Endothelial cell of umbilical vein (primary cell): ENCODE results near the gene ANKS1A. TPM values are rescaled to one million over a fixed set of nuclear protein-coding genes. Genes with fewer than 3 reads are reported as not detected.

Experiments used
- BruUV-seq: library from RNA; stranded (reverse); fragments of 400-500 nt; replicated peaks from 2 replicates; lab custom pipeline; 2021; lab: Mats Ljungman, UMichigan
- CTCF ChIA-PET: fragments of 300-600, 350-600 bp; sonication (Branson Sonifier 250); formaldehyde crosslinking; loops from one replicate; lab custom pipeline; 2021; ENCODE audit warnings: antibody characterized with exemption, inconsistent platforms; lab: Charles Lee
- POLR2A ChIA-PET: fragments of 300-600, 350-600 bp; sonication (Branson Sonifier 250); formaldehyde crosslinking; loops from one replicate; lab custom pipeline; 2021; ENCODE audit warnings: antibody characterized with exemption, inconsistent platforms; lab: Charles Lee
- DNase-seq: peaks from one replicate; pipeline ENCODE4 v3.0.0-alpha.2; 2011; ENCODE audit warnings: low read depth, low spot score
- FAIRE-seq: peaks from 2 replicates; lab custom pipeline; 2011; peaks lifted over from hg19 to GRCh38; lab: Jason Lieb, UNC
- H2AFZ ChIP-seq: 2 replicates; pipeline ENCODE4 v1.6.0; 2012; ENCODE audit warnings: low read depth, low read length, control low read depth, inconsistent platforms
- H3K27ac ChIP-seq: 2 replicates; pipeline ENCODE4 v1.5.1; 2011; ENCODE audit warnings: low read depth, mild to moderate bottlenecking, control low read depth, low read length, moderate library complexity; ENCODE audit not compliant: insufficient read depth
- H3K27me3 ChIP-seq, 2 experiments: 2 replicates each; pipeline versions ENCODE4 v1.6.0 to v1.6.1; 2011; ENCODE audit warnings: low read length in 2 of 2, mixed read lengths in 1 of 2; ENCODE audit not compliant: control insufficient read depth in 2 of 2, insufficient read depth in 2 of 2
- H3K36me3 ChIP-seq, 2 experiments: 2 replicates in 1 of 2; 3 replicates in 1 of 2; pipeline ENCODE4 v1.5.1; 2011; ENCODE audit warnings: low read length in 2 of 2, mild to moderate bottlenecking in 1 of 2, moderate library complexity in 1 of 2; ENCODE audit not compliant: control insufficient read depth in 2 of 2, insufficient read depth in 2 of 2; ENCODE audit errors: extremely low read depth in 1 of 2
- H3K4me1 ChIP-seq: 3 replicates; pipeline ENCODE4 v1.5.1; 2011; ENCODE audit warnings: mild to moderate bottlenecking, low read length; ENCODE audit not compliant: control insufficient read depth, insufficient read depth; ENCODE audit errors: extremely low read depth
- H3K4me2 ChIP-seq: 2 replicates; pipeline ENCODE4 v1.6.1; 2011; ENCODE audit warnings: low read length, control low read depth, mixed read lengths; ENCODE audit not compliant: insufficient read depth
- H3K4me3 ChIP-seq, 3 experiments: fragments of 200-600 bp in 1 of 3; sonication (generic), shearing (Covaris generic) in 1 of 3; replicated peaks in 1 of 3; 2 replicates each; pipeline ENCODE4 v1.5.1; 2011 to 2016; ENCODE audit warnings: control low read depth in 3 of 3, low read length in 3 of 3, mild to moderate bottlenecking in 2 of 3, inconsistent platforms in 1 of 3, low read depth in 1 of 3, moderate library complexity in 1 of 3; ENCODE audit not compliant: insufficient read depth in 1 of 3
- H3K79me2 ChIP-seq: 2 replicates; pipeline ENCODE4 v1.6.0; 2012; ENCODE audit warnings: low read length, inconsistent platforms; ENCODE audit not compliant: control insufficient read depth, insufficient read depth
- H3K9ac ChIP-seq: replicated peaks from 2 replicates; pipeline ENCODE3; 2011; ENCODE audit warnings: low read length, control low read depth; ENCODE audit not compliant: insufficient read depth; ENCODE audit errors: extremely low read depth
- H3K9me1 ChIP-seq: replicated peaks from 3 replicates; pipeline ENCODE4 v1.6.0; 2011; ENCODE audit warnings: mild to moderate bottlenecking, low read length; ENCODE audit not compliant: control insufficient read depth, insufficient read depth; ENCODE audit errors: extremely low read depth
- H3K9me3 ChIP-seq: replicated peaks from 2 replicates; pipeline ENCODE4 v1.5.1; 2012; ENCODE audit warnings: low read length, inconsistent platforms; ENCODE audit not compliant: control insufficient read depth, insufficient read depth
- H4K20me1 ChIP-seq: replicated peaks from 2 replicates; pipeline ENCODE3; 2011; ENCODE audit warnings: mild to moderate bottlenecking, low read length; ENCODE audit not compliant: control insufficient read depth, insufficient read depth; ENCODE audit errors: extremely low read depth
- CTCF ChIP-seq, 2 donors: IDR thresholded peaks; 1 replicate in 1 of 2; 2 replicates in 1 of 2; pipeline ENCODE4 v1.5.1; 2011; ENCODE audit warnings: low read length in 2 of 2, mild to moderate bottlenecking in 2 of 2, moderate library complexity in 2 of 2, control low read depth in 1 of 2, inconsistent platforms in 1 of 2, low read depth in 1 of 2; ENCODE audit not compliant: insufficient read depth in 1 of 2; ENCODE audit errors: extremely low read depth in 1 of 2
- EZH2 ChIP-seq: IDR thresholded peaks from 2 replicates; pipeline ENCODE4 v1.6.1; 2012; ENCODE audit warnings: borderline replicate concordance, low read depth, mild to moderate bottlenecking, moderate library complexity, low read length, inconsistent platforms; ENCODE audit not compliant: severe bottlenecking
- FOS ChIP-seq: IDR thresholded peaks from 2 replicates; pipeline ENCODE4 v1.6.1; 2011; ENCODE audit warnings: mild to moderate bottlenecking, low read length, moderate library complexity, borderline replicate concordance; ENCODE audit not compliant: insufficient read depth
- GATA2 ChIP-seq: IDR thresholded peaks from 2 replicates; pipeline ENCODE4 v1.7.0; 2011; ENCODE audit warnings: low read depth, mild to moderate bottlenecking, moderate library complexity, mixed read lengths, low read length; ENCODE audit not compliant: insufficient read length, insufficient read depth
- JUN ChIP-seq: IDR thresholded peaks from 2 replicates; pipeline ENCODE4 v1.6.1; 2011; ENCODE audit warnings: borderline replicate concordance, low read depth; ENCODE audit not compliant: insufficient read length, insufficient read depth
- MYC ChIP-seq: IDR thresholded peaks from one replicate; pipeline ENCODE4 v1.6.1; 2011; ENCODE audit warnings: mild to moderate bottlenecking, low read depth, low read length
- POLR2A ChIP-seq: IDR thresholded peaks from 2 replicates; pipeline ENCODE4 v1.6.1; 2012; ENCODE audit warnings: low read depth, mild to moderate bottlenecking, control low read depth, low read length
- POLR2AphosphoS5 ChIP-seq: IDR thresholded peaks from 2 replicates; pipeline ENCODE4 v1.6.1; 2012; ENCODE audit warnings: low read depth, mild to moderate bottlenecking, control low read depth, low read length, moderate library complexity; ENCODE audit not compliant: insufficient read depth
- dilution Hi-C: fragments of 300-500 bp; cut with MboI; formaldehyde crosslinking; loops from one replicate; pipeline ENCODE4 v1.15.0; 2019; ENCODE audit warnings: low sequenced_read_pairs; ENCODE audit not compliant: extremely low pct_ligation_motif_present
- intact Hi-C: fragments of 100-400 bp; cut with micrococcal nuclease; formaldehyde crosslinking; loops from one replicate; pipeline ENCODE4 v1.10.0; 2022
- polyA plus RNA-seq, 4 experiments: library from polyadenylated mRNA; depleted of rRNA in 3 of 4; stranded (reverse) in 3 of 4; unstranded in 1 of 4; fragments of >200 nt; gene quantifications; 2 replicates each; pipeline versions ENCODE4 v1.2.1 to v1.2.3, GENCODE V29; 2011 to 2012; ENCODE audit warnings: missing spikeins in 1 of 4
- total RNA-seq: library from RNA; stranded (reverse); gene quantifications from 2 replicates; pipeline ENCODE4 v1.2.3, GENCODE V29; 2021
- TF ChIP-seq, protein P1 (sequence below): IDR thresholded peaks from 2 replicates; pipeline ENCODE4 v1.6.1; 2011; ENCODE audit not compliant: insufficient read depth, insufficient read length

ANKS1A gene
- total and polyA plus RNA-seq, 2 donors (not counting 3 experiments of a cell fraction or from before 2014, with no cell fraction given), result 8.9 to 26.1 TPM

- Histone ChIP-seq H3K4me2 (no peak overlapping the region), H3K27me3 (no peaks in the 10 kb centered on the region), H3K79me2 (no peaks in the 10 kb centered on the region), H3K9ac (no peak overlapping the region), H3K4me1 (no peaks in the 10 kb centered on the region), H4K20me1 (no peaks in the 10 kb centered on the region), H3K36me3 (peaks cover 0 to 34% of the 10 kb centered on the region in 2 experiments), H3K4me3 (no peak overlapping the region), H3K27ac (no peak overlapping the region), H3K9me3 (no peaks in the 10 kb centered on the region), H2AFZ (no peak overlapping the region), H3K9me1 (no peaks in the 10 kb centered on the region)
- FAIRE-seq, result no peak
- intact Hi-C loops (no loop called here), dilution Hi-C loops (no loop called here)
- POLR2A ChIA-PET, result no interaction called here
- BruUV-seq, result no TSS peak
- no peak for TF ChIP-seq POLR2AphosphoS5
- TF ChIP-seq FOS, result no peak
- TF ChIP-seq POLR2A, result no peak
- TF ChIP-seq JUN, result no peak
- TF ChIP-seq, protein P1, sequence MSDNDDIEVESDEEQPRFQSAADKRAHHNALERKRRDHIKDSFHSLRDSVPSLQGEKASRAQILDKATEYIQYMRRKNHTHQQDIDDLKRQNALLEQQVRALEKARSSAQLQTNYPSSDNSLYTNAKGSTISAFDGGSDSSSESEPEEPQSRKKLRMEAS, result no peak
- no peak for TF ChIP-seq CTCF (IDR thresholded peaks at IDR 0.05; ENCODE audit: extremely low read depth in 1 of 2, insufficient read depth in 1 of 2, low read depth in 1 of 2, low read length in 2 of 2)
- no peak for TF ChIP-seq GATA2
- no peak for TF ChIP-seq MYC
- no peak for TF ChIP-seq EZH2
- CTCF ChIA-PET, result interaction anchor here (1.0 to 2.5 kb wide), 6 partner anchors 8 to 152 kb away, joined by 3 to 10 read pairs (median 4); no protein-coding TSS in a partner anchor
- DNase-seq, result no peak
These were observed 199.5 kb downstream of the ANKS1A start for GRCh38 chr6:35088281-35089215.
